HG02588 (cell line): ENCODE data around the gene DIP2C.

Source experiments
- ATAC-seq: cut with Tn5 transposase; IDR thresholded peaks from one replicate; pipeline ENCODE4 v1.9.1; 2021; ENCODE audit warnings: mild to moderate bottlenecking, moderate library complexity; ENCODE audit not compliant: unreplicated experiment

DIP2C gene, protein sequence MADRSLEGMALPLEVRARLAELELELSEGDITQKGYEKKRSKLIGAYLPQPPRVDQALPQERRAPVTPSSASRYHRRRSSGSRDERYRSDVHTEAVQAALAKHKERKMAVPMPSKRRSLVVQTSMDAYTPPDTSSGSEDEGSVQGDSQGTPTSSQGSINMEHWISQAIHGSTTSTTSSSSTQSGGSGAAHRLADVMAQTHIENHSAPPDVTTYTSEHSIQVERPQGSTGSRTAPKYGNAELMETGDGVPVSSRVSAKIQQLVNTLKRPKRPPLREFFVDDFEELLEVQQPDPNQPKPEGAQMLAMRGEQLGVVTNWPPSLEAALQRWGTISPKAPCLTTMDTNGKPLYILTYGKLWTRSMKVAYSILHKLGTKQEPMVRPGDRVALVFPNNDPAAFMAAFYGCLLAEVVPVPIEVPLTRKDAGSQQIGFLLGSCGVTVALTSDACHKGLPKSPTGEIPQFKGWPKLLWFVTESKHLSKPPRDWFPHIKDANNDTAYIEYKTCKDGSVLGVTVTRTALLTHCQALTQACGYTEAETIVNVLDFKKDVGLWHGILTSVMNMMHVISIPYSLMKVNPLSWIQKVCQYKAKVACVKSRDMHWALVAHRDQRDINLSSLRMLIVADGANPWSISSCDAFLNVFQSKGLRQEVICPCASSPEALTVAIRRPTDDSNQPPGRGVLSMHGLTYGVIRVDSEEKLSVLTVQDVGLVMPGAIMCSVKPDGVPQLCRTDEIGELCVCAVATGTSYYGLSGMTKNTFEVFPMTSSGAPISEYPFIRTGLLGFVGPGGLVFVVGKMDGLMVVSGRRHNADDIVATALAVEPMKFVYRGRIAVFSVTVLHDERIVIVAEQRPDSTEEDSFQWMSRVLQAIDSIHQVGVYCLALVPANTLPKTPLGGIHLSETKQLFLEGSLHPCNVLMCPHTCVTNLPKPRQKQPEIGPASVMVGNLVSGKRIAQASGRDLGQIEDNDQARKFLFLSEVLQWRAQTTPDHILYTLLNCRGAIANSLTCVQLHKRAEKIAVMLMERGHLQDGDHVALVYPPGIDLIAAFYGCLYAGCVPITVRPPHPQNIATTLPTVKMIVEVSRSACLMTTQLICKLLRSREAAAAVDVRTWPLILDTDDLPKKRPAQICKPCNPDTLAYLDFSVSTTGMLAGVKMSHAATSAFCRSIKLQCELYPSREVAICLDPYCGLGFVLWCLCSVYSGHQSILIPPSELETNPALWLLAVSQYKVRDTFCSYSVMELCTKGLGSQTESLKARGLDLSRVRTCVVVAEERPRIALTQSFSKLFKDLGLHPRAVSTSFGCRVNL (N-terminal part only)

DNA sequence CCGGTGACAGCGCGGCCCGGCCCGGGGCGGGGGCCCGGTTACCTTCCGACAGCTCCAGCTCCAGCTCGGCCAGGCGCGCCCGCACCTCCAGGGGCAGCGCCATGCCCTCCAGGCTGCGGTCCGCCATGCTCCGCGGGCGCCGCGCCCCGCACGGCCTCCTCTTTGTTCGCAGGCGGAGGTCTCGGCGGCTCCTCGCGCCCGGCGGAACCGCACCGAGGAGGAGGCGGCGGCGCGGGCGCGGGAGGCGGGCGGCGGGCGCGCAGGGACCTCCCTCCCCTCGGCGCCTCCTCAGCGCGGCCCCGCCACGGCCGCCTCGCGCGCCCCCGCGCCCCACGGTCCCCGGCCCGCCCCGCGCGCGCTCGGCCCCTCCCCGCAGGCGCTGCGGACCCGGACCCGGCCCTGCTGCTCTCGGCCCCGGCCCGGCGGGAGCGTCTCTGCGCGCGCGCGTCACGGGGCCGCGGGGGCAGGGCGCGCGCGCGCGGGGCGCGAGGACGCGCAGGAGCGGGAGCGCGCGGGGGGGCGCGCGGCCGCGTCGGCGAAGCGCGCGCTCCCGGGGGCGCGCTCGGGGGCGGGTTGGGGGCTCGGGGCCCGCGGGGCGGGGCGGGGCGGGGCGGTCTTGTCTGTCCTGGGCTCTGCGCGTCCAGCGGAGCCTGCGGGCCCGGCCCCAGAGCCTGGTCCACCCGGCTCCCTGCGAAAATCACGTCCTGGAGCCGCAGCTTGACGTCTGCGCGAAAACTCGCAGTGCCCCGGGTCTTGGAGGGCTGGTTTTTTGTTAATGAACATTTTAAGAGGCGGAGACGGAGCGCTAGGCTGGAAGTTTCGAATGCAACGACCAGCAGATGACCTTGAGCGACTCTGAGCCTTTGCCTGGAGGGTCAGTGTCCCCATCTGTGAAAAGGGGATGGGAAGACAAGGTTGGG, at the start of gene DIP2C:
TSS of gene DIP2C (minus strand) at position 217 of the 920 bp plus-strand sequence. CDS start at position 127, 90 bp downstream.
- ATAC-seq = no peak

DNA sequence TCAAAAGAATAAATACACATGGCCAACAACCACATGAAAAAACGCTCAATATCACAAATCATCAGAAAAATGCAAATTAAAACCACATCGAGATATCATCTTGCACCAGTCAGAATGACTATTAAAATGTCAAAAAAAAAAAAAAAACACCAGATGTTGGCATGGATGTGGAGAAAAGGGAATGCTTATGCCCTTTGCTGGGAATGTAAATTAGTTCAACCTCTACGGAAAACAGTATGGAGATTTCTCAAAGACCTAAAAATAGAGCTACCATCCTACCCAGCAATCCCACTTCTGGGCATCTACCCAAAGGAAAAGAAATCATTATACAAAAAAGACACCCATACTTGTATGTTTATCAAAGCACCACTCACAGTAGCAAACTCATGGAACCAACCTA, 45.0 kb upstream of the DIP2C start:
- no peak for ATAC-seq

DNA sequence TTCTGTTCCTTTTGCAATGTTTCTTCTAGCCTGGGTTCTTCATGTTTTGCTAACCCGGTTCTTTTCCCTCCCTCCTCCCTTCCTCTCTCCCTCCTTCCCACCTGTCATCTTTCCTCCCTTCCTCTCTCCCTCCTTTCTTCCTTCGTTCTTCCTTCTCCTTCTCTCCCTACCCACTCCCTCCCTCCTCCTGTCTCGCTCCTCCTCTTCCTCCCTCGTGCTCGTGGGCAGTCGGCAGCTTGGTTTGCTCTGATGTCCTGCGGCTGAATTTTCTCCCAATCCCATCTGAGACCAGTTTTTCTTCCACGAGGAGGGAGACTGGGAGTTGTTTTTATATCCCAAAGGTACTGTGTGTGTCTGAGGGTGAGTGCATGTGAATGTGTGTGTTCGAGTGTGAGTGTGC, 43.6 kb upstream of the DIP2C start:
- no peak for ATAC-seq

DNA sequence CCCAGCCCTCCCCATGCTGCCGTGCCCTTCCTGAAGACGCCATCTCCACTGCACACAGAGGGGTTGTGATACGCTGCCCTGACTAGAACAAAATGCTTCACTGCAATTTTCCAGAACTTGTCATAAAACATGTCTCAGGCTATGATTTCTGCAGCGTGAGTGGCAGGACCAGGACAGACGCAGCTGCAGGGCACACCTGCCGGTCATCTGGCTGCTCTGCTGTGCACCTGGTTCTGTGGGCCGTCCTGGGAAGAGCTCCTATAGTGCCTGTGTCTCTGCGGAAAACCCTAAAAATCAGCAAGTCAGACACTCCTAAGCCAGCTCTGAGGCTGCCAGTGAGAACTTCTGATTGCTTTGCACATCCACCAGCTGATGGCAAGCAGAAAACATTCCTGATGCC, 39.7 kb upstream of the DIP2C start:
- ATAC-seq = no peak

DNA sequence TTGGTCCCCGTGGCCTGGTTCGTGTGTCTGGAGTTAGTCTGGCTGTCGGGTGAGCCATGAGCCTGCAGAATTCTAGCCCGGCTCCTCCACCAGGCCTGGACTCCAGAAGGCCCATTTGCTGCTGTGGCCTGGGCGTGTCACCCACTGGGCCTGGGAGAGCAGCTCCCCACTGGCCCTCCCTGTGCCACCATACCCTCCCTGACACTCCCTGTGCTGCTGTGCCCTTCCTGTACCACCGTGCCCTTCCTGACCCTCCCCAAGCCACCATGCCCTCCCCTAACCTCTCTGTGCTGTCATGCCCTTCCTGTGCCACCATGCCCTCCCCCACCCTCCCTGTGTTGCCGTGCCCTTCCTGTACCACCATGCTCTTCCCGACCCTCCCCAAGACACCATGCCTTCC, 39.1 kb upstream of the DIP2C start:
- no peak for ATAC-seq

DNA sequence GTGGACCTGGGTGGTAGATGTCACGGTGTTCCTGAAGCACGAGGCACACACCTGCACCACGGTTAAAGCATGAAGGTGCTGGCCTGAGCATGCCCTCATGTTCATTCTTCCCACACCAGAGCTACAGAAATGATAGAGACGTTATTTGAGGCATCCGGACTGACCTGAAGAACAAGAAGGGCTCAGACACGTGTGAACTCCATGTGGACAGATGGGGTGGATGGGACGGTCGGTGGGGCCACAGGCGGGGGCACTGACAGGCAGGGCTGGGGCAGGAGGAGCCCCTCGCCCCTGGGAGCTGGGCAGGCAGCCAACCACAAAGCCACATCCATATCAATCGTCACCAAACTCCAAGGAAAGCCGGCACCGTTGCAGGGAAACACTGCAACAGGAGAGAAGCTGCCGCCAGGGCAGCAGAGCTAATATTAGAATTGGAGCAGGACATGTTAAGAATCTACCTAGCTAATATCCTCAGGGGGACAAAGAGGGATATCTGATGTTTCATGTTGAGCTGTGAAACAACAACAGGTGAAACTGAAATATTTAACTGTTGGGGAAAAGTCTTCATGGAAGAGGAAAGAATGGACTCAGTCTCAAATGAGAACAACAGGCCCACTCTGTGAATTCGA, 37.8 kb upstream of the DIP2C start:
- no peak for ATAC-seq

DNA sequence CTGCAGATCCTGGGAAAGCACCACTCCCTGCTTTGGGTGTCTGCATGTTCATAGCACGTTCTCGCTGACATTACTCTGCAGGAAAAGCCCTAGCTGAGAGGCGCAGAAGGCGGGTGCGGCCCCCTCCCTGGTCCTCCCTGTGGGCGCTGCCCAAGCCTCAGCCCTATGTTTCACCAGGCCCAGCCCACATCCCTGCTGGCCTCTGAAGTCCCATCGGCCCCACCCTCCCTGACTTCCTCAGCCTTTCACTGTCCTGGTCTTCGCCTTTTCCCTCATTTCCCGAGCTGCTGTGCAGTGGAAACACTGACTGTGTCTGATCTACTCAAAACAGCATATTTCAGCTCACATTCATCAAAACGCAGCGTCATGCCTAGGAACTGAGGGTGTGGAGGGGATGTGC, 36.3 kb upstream of the DIP2C start:
- ATAC-seq = no peak

DNA sequence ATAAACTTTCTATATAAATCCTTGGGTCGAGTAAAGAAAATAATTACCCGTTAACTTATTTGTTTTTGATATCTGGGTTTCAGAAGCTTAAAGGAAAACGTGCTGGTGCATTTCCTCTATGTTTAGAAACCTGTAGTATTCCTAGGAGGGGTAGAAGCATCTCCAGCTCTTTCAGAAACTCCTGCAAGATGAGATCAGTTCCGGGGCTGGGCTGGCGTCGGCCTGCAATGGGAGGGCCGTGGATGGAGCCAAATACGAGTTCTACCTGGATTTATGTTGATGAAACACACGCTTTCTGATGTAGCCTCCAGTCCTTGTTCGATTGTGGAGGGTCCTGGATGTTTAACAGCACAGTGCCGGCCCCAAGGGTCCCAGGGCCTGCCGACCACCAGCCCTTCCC, 35.8 kb upstream of the DIP2C start:
- no peak for ATAC-seq

DNA sequence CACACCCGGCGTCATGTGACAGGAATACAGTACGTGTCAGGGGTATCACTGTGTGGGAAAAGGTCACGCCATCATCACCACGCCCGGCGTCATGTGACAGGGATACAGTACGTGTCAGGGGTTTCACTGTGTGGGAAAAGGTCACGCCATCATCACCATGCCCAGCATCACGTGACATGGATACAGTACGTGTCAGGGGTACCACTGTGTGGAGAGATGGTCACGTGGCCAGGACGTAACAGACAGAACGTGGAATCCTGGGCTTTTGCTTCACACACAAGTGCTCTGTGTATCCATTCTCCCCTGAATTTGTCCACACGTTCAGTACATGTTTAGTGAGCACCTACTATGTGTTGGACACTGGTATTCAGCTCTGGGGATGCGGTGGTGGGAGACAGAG, 34.5 kb upstream of the DIP2C start:
- ATAC-seq = no peak

DNA sequence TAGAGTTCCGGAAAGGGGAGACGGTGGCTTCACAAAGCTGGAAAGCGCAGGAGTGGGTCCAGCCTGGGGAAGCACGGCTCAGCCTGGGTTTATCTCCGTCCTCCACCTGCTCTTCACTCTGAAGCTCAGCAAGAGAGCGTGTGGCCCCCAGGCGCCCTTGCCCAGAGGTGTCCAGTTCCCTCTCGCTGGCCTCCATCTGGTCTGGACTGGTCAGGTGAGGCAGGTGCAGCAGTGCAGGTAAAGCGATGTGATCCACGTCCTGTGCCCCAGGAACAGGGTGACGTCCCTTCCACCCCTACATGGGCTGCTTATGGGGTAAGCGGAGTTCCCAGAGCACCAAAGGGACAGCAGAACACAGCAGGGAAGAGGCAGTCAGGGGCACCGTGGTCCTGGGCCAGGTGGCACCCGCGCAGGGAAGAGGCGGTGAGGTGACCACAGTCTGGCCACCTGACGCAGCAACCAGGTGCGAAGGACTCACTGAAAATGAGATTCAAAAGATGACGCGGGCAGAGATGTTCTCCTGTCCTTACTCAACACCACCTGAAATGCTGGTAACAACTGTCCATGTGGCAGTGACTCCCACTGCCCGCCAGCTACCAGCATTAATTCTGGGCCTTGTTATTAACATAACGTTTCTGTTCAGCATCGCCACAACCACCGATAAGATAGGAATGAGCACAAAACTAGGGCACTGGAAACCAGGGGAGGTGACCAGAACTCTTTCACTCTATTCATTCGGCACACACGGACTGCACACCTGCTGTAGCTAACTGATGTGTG, 33.0 kb upstream of the DIP2C start:
- no peak for ATAC-seq

DNA sequence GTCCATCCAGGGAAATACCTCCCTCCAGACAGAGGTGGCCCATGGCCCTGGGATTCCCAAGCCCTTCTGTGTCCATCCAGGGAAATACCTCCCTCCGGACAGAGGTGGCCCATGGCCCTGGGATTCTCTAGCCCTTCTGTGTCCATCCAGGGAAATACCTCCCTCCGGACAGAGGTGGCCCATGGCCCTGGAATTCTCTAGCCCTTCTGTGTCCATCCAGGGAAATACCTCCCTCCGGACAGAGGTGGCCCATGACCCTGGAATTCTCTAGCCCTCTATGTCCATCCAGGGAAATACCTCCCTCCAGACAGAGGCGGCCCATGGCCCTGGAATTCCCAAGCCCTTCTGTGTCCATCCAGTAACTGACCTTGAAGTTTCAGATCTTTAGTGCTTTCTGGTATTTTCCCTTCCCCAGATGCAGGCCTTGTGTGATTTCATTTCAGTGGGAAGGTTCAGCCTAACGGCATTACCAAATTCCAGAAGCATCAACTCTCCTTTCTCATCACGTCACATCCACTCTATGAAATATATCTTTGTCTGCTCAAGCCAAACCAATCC, 28.8 kb upstream of the DIP2C start:
- ATAC-seq = no peak

DNA sequence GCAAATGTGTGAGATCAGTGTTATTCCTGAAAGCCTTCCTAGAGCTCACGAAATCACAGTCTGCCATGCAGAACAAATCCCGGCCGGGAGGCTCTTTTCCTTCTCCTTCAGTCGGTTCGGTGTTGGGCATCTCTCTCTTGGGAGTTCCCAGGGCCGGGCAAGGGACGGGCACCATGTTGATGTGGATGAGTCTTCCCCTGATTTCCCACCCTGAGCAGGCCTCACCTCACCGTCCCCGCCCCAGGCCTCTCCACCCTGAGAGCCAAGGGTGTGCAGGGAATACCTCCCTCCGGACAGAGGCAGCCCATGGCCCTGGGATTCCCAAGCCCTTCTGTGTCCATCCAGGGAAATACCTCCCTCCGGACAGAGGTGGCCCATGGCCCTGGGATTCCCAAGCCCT, 28.0 kb upstream of the DIP2C start:
- ATAC-seq = no peak

DNA sequence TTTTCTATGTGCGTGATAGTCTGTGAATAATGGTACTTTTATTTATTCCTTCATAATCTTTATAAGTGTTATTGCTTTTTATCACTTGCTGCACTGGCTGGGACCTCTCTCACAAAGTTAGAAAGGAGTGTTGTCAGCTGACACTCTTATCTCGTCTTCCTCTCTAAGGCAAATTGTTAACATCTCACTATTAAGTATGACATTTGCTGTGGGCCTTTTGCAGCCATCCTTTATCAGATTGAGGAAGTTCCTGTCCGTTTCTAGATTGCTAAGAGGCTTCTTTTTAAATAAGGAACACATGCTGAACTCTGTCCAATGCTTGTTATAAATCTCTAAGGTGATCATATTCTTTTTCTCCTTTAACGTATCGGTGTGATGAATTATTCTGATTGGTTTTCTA, 27.4 kb upstream of the DIP2C start:
- ATAC-seq = no peak

DNA sequence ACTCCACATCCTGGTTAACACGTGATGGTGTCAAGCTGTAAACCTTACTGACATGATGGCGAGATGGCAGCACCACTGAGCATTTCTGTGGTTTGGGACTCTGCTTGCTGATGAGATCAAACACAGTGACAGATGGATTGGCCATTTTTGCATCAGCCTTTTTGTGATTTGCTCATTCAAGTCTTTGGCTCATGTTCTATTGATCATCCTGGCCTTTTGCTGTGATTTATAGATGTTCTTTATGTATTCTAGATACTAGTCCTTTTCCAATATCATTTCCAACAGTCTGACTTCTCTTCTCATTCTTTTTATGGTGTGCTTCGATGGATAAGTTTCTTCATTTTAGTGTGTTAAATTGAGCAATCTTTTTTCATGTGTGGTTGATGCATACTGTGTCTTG, 24.7 kb upstream of the DIP2C start:
- no peak for ATAC-seq

DNA sequence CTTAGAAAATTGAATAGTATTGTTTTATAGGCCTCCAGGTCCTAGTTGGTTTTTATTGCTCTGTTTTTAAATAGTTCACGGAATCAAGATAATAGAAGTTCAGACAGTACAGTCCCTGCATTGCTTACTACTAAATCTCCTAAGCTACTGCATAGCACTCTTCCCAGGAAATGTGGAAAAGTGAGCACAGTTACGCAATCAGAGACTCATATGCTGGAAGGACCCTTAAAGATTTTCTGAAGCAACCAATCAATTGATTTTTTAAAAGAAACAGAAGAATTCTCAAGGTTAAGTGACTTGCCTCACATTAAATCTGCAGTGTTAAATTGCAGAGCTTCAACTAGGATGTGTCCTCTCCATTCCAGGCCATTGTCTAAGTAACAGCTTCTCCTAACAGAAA, 23.1 kb upstream of the DIP2C start:
- ATAC-seq = no peak

DNA sequence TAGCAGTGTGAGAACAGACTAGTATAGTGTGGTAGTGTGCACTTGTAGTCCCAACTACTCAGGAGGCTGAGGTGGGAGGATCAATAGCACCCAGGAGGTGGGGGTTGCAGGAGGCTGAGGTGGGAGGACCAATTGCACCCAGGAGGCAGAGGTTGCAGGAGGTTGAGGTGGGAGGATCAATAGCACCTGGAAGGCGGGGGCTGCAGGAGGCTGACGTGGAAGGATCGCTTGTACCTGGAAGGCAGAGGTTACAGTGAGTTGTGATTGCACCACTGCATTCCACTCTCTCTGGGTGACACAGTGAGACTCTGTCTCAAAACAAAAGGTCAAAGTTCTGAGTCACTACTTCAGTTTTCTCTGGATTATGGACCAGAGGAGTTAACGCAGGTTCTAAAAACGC, 22.6 kb upstream of the DIP2C start:
- ATAC-seq = no peak

DNA sequence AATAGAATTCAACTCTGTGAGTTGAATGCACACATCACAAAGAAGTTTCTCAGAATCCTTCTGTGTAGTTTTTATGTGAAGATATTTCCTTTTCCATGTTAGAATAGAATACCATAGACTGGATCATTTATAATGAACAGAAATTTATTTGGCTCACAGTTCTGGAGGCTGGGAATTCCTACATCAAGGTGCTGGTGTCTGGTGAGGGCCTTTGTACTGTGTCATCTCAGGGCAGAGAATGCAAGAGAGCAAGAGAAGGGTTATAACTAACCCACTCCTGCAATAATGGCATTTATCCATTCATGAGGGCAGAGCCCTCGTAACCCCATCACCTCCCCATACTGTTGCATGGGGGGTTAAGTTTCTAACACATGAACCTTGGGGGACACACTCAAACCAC, 18.4 kb upstream of the DIP2C start:
- no peak for ATAC-seq

DNA sequence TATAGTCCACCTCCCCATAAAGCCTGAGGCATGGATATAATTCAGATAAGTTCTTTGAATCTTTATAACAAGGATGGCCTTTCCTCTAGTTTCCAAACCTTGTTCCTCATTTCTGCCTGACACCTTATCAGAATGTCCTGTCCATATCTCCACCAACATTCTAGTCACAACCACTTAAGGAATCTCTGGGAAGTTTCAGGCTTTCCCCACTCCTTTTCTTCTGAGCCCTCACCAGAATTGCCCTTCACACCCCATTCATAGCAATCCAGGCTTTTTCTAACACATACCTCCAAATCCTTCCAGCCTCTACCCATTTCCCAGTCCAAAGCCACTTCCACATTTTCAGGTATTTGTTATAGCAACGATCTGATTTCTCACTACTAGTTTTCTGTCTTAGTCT, 18.0 kb upstream of the DIP2C start:
- no peak for ATAC-seq

DNA sequence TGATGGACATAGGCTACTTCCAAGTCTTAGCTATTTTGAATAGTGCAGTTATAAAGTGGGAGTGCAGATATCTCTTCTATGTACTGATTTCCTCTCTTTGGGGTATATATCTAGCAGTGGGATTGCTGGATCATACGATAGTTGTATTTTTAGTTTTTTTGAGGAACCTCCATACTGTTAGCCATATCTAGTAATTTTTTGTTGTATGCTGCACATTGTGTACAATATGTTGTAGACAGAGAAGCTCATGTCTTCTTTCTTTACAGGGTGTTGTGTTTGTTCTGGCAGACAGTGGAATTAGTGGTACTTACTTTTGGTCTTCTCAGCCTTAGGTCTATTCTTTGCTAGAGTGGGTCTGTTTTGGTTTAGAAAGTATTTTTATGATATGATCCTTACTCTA, 13.7 kb upstream of the DIP2C start:
- ATAC-seq = no peak
